K562 (cell line): ENCODE measurements around the gene FMC1. TPM values are rescaled to one million over a fixed set of nuclear protein-coding genes. Genes with fewer than 3 reads are reported as not detected.

Experiments used
- ETS2 ChIP-seq: IDR thresholded peaks from 2 replicates; pipeline ENCODE4 v1.6.1; 2016; ENCODE audit warnings: borderline replicate concordance, missing genetic modification characterization, mild to moderate bottlenecking, moderate library complexity, missing compliant biosample characterization; ENCODE audit not compliant: poor library complexity, severe bottlenecking
- PCBP2 ChIP-seq: fragments of 200-400 bp; formaldehyde crosslinking; IDR thresholded peaks from 2 replicates; pipeline ENCODE4 v1.6.1; 2018; ENCODE audit warnings: low read length, low read depth, mild to moderate bottlenecking, moderate library complexity; ENCODE audit not compliant: poor library complexity, severe bottlenecking
- SMARCA4 ChIP-seq: fragments of 450-650 bp; IDR thresholded peaks from 2 replicates; pipeline ENCODE4 v1.6.1; 2016
- ZNF408 ChIP-seq: fragments of 250-450 bp; sonication (Bioruptor Pico); IDR thresholded peaks from 2 replicates; pipeline ENCODE4 v1.4.0; 2020; ENCODE audit warnings: low read depth, mild to moderate bottlenecking, moderate library complexity
- polyA plus RNA-seq, 8 experiments: library from polyadenylated mRNA; depleted of rRNA in 4 of 8; stranded (reverse) in 5 of 8; unstranded in 3 of 8; fragments of >200 nt; fragmentation: Nextera tagmentation in 2 of 8; fragmentation: Illumina TruSeq in 1 of 8; extraction: Ambion mirVana in 2 of 8; extraction: Trizol in 1 of 8; gene quantifications; 2 replicates each; pipeline versions ENCODE4 v1.2.1 to v1.2.3, GENCODE V29; 2011 to 2014; ENCODE audit warnings: inconsistent platforms in 1 of 8, missing spikeins in 1 of 8
- total RNA-seq, 7 experiments: library from RNA; depleted of rRNA in 6 of 7; stranded (reverse); fragments of >200 nt in 6 of 7; fragmentation: Illumina TruSeq in 2 of 7; extraction: Trizol in 2 of 7; gene quantifications; 2 replicates each; pipeline versions ENCODE4 v1.2.1 to v1.2.3, GENCODE V29; 2011 to 2021; ENCODE audit warnings: low replicate concordance in 1 of 7
- TF ChIP-seq, protein P1 (sequence below): fragments of 200-600 bp; sonication (generic); IDR thresholded peaks from one replicate; pipeline ENCODE4 v1.6.1; 2012; ENCODE audit warnings: mild to moderate bottlenecking, low read depth, low read length, inconsistent platforms
- TF ChIP-seq, protein P2 (sequence below): fragments of 450-650 bp; conservative IDR thresholded peaks from 2 replicates; pipeline ENCODE4 v1.6.1; 2016; ENCODE audit warnings: missing genetic modification characterization, low read depth, mild to moderate bottlenecking, missing compliant biosample characterization, moderate library complexity
- TF ChIP-seq, protein P3 (sequence below): sonication (generic); formaldehyde crosslinking; IDR thresholded peaks from 2 replicates; pipeline ENCODE4 v1.9.0; 2022; ENCODE audit warnings: mild to moderate bottlenecking, missing genetic modification reagents

FMC1 gene
- total and polyA plus RNA-seq, 9 of the 15 experiments (the other 6 are each of a cell fraction or from before 2014, with no cell fraction given), result 14.0 to 116 (median 29.0) TPM

DNA sequence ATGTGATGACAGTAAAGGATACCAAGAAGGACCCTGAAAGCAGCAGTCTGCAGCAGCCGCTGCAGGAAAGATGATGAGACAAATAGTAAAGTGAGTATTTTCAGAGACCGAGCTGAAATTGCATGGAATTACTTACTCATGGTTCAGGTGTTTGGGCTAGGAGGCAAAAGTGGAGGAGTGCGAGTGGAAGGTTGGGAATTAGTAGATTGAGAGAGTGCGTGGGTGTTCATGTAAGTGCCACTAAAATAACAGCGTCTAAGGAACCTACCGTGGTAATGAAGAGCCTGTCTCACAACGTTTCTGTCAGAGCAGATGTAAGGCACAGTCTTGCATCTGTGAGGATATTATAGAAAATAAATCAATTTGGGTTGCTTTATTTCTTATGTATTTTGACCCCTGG lies 48.3 kb upstream of the FMC1 start (continued):
- TF ChIP-seq, protein P1, sequence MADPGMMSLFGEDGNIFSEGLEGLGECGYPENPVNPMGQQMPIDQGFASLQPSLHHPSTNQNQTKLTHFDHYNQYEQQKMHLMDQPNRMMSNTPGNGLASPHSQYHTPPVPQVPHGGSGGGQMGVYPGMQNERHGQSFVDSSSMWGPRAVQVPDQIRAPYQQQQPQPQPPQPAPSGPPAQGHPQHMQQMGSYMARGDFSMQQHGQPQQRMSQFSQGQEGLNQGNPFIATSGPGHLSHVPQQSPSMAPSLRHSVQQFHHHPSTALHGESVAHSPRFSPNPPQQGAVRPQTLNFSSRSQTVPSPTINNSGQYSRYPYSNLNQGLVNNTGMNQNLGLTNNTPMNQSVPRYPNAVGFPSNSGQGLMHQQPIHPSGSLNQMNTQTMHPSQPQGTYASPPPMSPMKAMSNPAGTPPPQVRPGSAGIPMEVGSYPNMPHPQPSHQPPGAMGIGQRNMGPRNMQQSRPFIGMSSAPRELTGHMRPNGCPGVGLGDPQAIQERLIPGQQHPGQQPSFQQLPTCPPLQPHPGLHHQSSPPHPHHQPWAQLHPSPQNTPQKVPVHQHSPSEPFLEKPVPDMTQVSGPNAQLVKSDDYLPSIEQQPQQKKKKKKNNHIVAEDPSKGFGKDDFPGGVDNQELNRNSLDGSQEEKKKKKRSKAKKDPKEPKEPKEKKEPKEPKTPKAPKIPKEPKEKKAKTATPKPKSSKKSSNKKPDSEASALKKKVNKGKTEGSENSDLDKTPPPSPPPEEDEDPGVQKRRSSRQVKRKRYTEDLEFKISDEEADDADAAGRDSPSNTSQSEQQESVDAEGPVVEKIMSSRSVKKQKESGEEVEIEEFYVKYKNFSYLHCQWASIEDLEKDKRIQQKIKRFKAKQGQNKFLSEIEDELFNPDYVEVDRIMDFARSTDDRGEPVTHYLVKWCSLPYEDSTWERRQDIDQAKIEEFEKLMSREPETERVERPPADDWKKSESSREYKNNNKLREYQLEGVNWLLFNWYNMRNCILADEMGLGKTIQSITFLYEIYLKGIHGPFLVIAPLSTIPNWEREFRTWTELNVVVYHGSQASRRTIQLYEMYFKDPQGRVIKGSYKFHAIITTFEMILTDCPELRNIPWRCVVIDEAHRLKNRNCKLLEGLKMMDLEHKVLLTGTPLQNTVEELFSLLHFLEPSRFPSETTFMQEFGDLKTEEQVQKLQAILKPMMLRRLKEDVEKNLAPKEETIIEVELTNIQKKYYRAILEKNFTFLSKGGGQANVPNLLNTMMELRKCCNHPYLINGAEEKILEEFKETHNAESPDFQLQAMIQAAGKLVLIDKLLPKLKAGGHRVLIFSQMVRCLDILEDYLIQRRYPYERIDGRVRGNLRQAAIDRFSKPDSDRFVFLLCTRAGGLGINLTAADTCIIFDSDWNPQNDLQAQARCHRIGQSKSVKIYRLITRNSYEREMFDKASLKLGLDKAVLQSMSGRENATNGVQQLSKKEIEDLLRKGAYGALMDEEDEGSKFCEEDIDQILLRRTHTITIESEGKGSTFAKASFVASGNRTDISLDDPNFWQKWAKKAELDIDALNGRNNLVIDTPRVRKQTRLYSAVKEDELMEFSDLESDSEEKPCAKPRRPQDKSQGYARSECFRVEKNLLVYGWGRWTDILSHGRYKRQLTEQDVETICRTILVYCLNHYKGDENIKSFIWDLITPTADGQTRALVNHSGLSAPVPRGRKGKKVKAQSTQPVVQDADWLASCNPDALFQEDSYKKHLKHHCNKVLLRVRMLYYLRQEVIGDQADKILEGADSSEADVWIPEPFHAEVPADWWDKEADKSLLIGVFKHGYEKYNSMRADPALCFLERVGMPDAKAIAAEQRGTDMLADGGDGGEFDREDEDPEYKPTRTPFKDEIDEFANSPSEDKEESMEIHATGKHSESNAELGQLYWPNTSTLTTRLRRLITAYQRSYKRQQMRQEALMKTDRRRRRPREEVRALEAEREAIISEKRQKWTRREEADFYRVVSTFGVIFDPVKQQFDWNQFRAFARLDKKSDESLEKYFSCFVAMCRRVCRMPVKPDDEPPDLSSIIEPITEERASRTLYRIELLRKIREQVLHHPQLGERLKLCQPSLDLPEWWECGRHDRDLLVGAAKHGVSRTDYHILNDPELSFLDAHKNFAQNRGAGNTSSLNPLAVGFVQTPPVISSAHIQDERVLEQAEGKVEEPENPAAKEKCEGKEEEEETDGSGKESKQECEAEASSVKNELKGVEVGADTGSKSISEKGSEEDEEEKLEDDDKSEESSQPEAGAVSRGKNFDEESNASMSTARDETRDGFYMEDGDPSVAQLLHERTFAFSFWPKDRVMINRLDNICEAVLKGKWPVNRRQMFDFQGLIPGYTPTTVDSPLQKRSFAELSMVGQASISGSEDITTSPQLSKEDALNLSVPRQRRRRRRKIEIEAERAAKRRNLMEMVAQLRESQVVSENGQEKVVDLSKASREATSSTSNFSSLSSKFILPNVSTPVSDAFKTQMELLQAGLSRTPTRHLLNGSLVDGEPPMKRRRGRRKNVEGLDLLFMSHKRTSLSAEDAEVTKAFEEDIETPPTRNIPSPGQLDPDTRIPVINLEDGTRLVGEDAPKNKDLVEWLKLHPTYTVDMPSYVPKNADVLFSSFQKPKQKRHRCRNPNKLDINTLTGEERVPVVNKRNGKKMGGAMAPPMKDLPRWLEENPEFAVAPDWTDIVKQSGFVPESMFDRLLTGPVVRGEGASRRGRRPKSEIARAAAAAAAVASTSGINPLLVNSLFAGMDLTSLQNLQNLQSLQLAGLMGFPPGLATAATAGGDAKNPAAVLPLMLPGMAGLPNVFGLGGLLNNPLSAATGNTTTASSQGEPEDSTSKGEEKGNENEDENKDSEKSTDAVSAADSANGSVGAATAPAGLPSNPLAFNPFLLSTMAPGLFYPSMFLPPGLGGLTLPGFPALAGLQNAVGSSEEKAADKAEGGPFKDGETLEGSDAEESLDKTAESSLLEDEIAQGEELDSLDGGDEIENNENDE, result no peak
- TF ChIP-seq PCBP2 (no peak), ETS2 (no peak), ZNF408 (CRISPR knock-in tag) (no peak), SMARCA4 (no peak)
- TF ChIP-seq, protein P2, sequence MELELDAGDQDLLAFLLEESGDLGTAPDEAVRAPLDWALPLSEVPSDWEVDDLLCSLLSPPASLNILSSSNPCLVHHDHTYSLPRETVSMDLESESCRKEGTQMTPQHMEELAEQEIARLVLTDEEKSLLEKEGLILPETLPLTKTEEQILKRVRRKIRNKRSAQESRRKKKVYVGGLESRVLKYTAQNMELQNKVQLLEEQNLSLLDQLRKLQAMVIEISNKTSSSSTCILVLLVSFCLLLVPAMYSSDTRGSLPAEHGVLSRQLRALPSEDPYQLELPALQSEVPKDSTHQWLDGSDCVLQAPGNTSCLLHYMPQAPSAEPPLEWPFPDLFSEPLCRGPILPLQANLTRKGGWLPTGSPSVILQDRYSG (tag), result no peak
- TF ChIP-seq, protein P3, sequence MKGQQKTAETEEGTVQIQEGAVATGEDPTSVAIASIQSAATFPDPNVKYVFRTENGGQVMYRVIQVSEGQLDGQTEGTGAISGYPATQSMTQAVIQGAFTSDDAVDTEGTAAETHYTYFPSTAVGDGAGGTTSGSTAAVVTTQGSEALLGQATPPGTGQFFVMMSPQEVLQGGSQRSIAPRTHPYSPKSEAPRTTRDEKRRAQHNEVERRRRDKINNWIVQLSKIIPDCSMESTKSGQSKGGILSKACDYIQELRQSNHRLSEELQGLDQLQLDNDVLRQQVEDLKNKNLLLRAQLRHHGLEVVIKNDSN, result no peak
